ENCODE results near the gene CPLANE1. TPM values are rescaled to one million over a fixed set of nuclear protein-coding genes. Genes with fewer than 3 reads are reported as not detected.

CPLANE1 gene
- total and polyA plus RNA-seq, 2 of the 4 experiments (the other 2 are of a cell fraction), result 4.4 to 17.9 TPM

DNA sequence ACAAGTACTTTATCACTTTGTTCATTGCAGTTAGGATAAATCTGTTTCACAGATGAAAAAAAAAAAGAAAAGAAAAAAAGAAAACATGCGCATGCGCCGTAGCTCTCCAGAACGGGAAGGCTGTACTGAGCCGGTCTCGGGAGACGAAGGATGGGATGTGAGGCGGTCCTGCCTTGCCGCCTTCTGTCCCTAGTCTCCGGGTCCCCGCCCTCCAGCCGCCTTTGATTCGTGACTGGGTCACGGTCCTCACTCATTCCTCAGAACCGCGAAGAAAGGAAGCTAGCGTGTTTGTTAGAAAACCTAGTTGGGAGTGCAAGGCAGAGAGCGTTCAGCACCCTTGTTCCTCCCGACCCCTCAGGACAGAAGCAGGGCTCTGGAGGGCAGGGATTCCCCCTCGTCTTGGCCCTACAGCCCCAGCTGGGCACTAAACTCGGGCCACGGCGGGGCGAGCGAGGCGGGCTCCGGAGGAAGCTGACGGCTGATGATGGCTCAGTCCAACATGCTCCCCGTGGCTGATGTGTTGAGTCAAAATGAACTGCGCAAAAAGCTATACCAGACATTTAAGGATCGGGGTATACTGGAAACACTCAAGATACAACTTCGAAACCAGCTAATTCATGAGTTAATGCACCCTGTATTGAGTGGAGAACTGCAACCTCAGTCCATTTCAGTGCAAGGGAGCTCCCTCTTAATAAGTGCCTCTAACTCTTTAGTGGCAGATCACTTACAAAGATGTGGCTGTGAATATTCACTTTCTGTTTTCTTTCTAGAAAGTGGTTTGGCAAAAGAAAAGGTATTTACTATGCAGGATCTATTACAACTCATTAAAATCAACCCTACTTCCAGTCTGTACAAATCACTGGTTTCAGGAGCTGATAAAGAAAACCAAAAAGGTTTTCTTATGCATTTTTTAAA is 40.0 kb downstream of the CPLANE1 start:
- H2AK5ac ChIP-seq (ENCODE audit: low read depth, low read length), result no peak overlapping the region
- peak overlapping the region; percentile 47 for H2AK9ac ChIP-seq (replicated peaks; ENCODE audit: low read depth, low read length, poor library complexity)
- BruUV-seq (replicated peaks), result no TSS peak
- H3K4me3 ChIP-seq (ENCODE audit: insufficient read depth, low read depth, low read length), result peak overlapping the region; percentile 36
- no peak overlapping the region for H3K56ac ChIP-seq (ENCODE audit: extremely low read depth, insufficient read depth, low read length)
- H4K8ac ChIP-seq (ENCODE audit: low read depth in 2 of 2, low read length in 2 of 2), result peak overlapping the region in 1 of 2 experiments; percentile 48; a peak in 1 of 4 replicates
- H3K14ac ChIP-seq (replicated peaks; ENCODE audit: low read depth, low read length), result peak overlapping the region; percentile 40; the same call in 1 of the 2 replicates
- no peak overlapping the region; the same call in 1 of the 2 replicates for H3K4ac ChIP-seq (ENCODE audit: low read depth, low read length)
- H4K20me1 ChIP-seq (ENCODE audit: insufficient read depth, low read length), result no peaks in the 10 kb centered on the region
- no peak for TF ChIP-seq MAZ (IDR thresholded peaks at IDR 0.05; ENCODE audit: borderline replicate concordance, low read depth, low read length)
- no peak for TF ChIP-seq MAFK (IDR thresholded peaks at IDR 0.05; ENCODE audit: low read depth, low read length)
- TF ChIP-seq BHLHE40 (IDR thresholded peaks at IDR 0.05; ENCODE audit: low read depth, low read length), result no peak
- no peak overlapping the region for H4K5ac ChIP-seq (ENCODE audit: low read depth, low read length)
- no peak overlapping the region for H3K23ac ChIP-seq (ENCODE audit: low read depth, low read length)
- ChIA-PET POLR2A (ENCODE audit: unreplicated experiment) (interaction anchor here (0.6 kb wide), 1 partner anchor 10 kb away, joined by 3 read pairs; no protein-coding TSS in a partner anchor), CTCF (interaction anchor here (0.6 to 1.6 kb wide), 2 partner anchors 9 to 1536 kb away, joined by 3 to 4 read pairs; no protein-coding TSS in a partner anchor)
- ATAC-seq (ENCODE audit: low read depth) (peak; percentile 95), DNase-seq (peak; percentile 25)
- in situ Hi-C loops (cut with MboI; ENCODE audit: low sequenced_read_pairs), result no loop called here
- peak overlapping the region; percentile 35; the same call in 1 of the 2 replicates for H3K27ac ChIP-seq (ENCODE audit: insufficient read depth, low read length)
- H3K36me3 ChIP-seq (ENCODE audit: control insufficient read depth, insufficient read depth, low read length), result peaks cover 17% of the 10 kb centered on the region
- H3K4me2 ChIP-seq (ENCODE audit: low read depth, low read length), result peak overlapping the region; percentile 72
- no peak overlapping the region for H2BK20ac ChIP-seq (ENCODE audit: low read depth, low read length)
- no peak overlapping the region for H3K9ac ChIP-seq (ENCODE audit: low read depth, low read length)
- H3K4me1 ChIP-seq (ENCODE audit: control insufficient read depth, insufficient read depth, low read length), result no peaks in the 10 kb centered on the region
- no peak overlapping the region; the same call in 1 of the 2 replicates for H4K91ac ChIP-seq (ENCODE audit: insufficient read depth, low read depth, low read length)
- no peak overlapping the region for H2BK15ac ChIP-seq (ENCODE audit: low read depth, low read length)
- dilution Hi-C loops (cut with HindIII; ENCODE audit: low sequenced_read_pairs, unreplicated experiment), result no loop called here
- peak overlapping the region; percentile 83 for H2AFZ ChIP-seq (replicated peaks; ENCODE audit: low read length, poor library complexity)
- no peaks in the 10 kb centered on the region for H3K27me3 ChIP-seq (ENCODE audit: control insufficient read depth, insufficient read depth, low read length)
- peaks cover 3% of the 10 kb centered on the region; the same call in 1 of the 2 replicates for H3K9me1 ChIP-seq (ENCODE audit: insufficient read depth, low read length)
- no peaks in the 10 kb centered on the region; a peak in 2 of 4 replicates for H3K79me1 ChIP-seq (ENCODE audit: low read depth in 1 of 2, low read length in 2 of 2)
- H2BK120ac ChIP-seq (ENCODE audit: low read depth, low read length), result no peak overlapping the region
- H3K9me3 ChIP-seq (ENCODE audit: control insufficient read depth, insufficient read depth, low read length), result no peaks in the 10 kb centered on the region
- WGBS, 2 experiments (ENCODE audit: extremely low coverage in 2 of 2, insufficient read length in 1 of 2), result 62% methylated on average over 11 of the region's 32 CpGs; no CpG with 5 or more reads in 1 of the 2 experiments
- H3K18ac ChIP-seq (ENCODE audit: low read depth, low read length), result no peak overlapping the region
- intact Hi-C loops (cut with micrococcal nuclease), result no loop called here
- no peak overlapping the region for H2BK5ac ChIP-seq (ENCODE audit: low read depth, low read length, poor library complexity, severe bottlenecking)
